ENCODE data around the gene FMNL2.

The FMNL2 gene

GRCh38 chr2:152564754-152565551, 230.0 kb downstream of the FMNL2 start:
- H3K4me1 Mint-ChIP-seq, result peaks cover 9 to 24% of the 10 kb centered on the region in 2 donors
- H3K27me3 Mint-ChIP-seq, result no peaks in the 10 kb centered on the region
- H3K9me3 Mint-ChIP-seq, result no peaks in the 10 kb centered on the region
- DNase-seq (no peak), ATAC-seq (replicated peaks) (peak; percentile 67 to 74)
- H3K4me3 Mint-ChIP-seq, result no peak overlapping the region
- H3K27ac Mint-ChIP-seq, result no peak overlapping the region
- H3K36me3 Mint-ChIP-seq, result peaks cover 0 to 7% of the 10 kb centered on the region in 2 donors

GRCh38 chr2:152565884-152566727, 231.1 kb downstream of the FMNL2 start:
- H3K27me3 Mint-ChIP-seq, result no peaks in the 10 kb centered on the region
- no peak overlapping the region for H3K4me3 Mint-ChIP-seq
- peaks cover 9 to 24% of the 10 kb centered on the region in 2 donors for H3K4me1 Mint-ChIP-seq
- no peak overlapping the region for H3K27ac Mint-ChIP-seq
- peaks cover 0 to 7% of the 10 kb centered on the region in 2 donors for H3K36me3 Mint-ChIP-seq
- peak; percentile 87 to 89 for ATAC-seq (replicated peaks)
- no peak for DNase-seq
- H3K9me3 Mint-ChIP-seq, result no peaks in the 10 kb centered on the region

GRCh38 chr2:152566728-152567069, 231.7 kb downstream of the FMNL2 start:
- DNase-seq, result no peak
- ATAC-seq (replicated peaks), result peak; percentile 66 to 69
- H3K4me3 Mint-ChIP-seq, result no peak overlapping the region
- no peak overlapping the region for H3K27ac Mint-ChIP-seq
- H3K27me3 Mint-ChIP-seq, result no peaks in the 10 kb centered on the region
- H3K36me3 Mint-ChIP-seq, result peaks cover 0 to 4% of the 10 kb centered on the region in 2 donors
- H3K9me3 Mint-ChIP-seq, result no peaks in the 10 kb centered on the region
- peaks cover 9 to 24% of the 10 kb centered on the region in 2 donors for H3K4me1 Mint-ChIP-seq

GRCh38 chr2:152568531-152568930, 233.6 kb downstream of the FMNL2 start:
- Mint-ChIP-seq H3K9me3 (no peaks in the 10 kb centered on the region), H3K4me1 (peaks cover 11 to 29% of the 10 kb centered on the region in 2 donors), H3K27ac (no peak overlapping the region), H3K36me3 (no peaks in the 10 kb centered on the region), H3K27me3 (no peaks in the 10 kb centered on the region), H3K4me3 (no peak overlapping the region)
- ATAC-seq (replicated peaks) (no peak), DNase-seq (no peak)

GRCh38 chr2:152569186-152569585, 234.2 kb downstream of the FMNL2 start:
- H3K27ac Mint-ChIP-seq, result no peak overlapping the region
- H3K4me3 Mint-ChIP-seq, result no peak overlapping the region
- DNase-seq (no peak), ATAC-seq (replicated peaks) (no peak)
- H3K27me3 Mint-ChIP-seq, result no peaks in the 10 kb centered on the region
- no peaks in the 10 kb centered on the region for H3K9me3 Mint-ChIP-seq
- H3K36me3 Mint-ChIP-seq, result no peaks in the 10 kb centered on the region
- H3K4me1 Mint-ChIP-seq, result peaks cover 11 to 29% of the 10 kb centered on the region in 2 donors

GRCh38 chr2:152571048-152571766, 236.2 kb downstream of the FMNL2 start:
- H3K4me3 Mint-ChIP-seq, result no peak overlapping the region

GRCh38 chr2:152572031-152572430, 237.1 kb downstream of the FMNL2 start:
- Mint-ChIP-seq H3K9me3 (no peaks in the 10 kb centered on the region), H3K27ac (no peak overlapping the region), H3K4me1 (peaks cover 3 to 9% of the 10 kb centered on the region in 2 donors), H3K36me3 (no peaks in the 10 kb centered on the region), H3K4me3 (no peak overlapping the region), H3K27me3 (no peaks in the 10 kb centered on the region)
- DNase-seq (no peak), ATAC-seq (replicated peaks) (no peak)

More at GRCh38 chr2:152571048-152571766, 236.2 kb downstream of the FMNL2 start:
- Mint-ChIP-seq H3K36me3 (no peaks in the 10 kb centered on the region), H3K27me3 (no peaks in the 10 kb centered on the region), H3K9me3 (no peaks in the 10 kb centered on the region), H3K27ac (no peak overlapping the region), H3K4me1 (peaks cover 7 to 17% of the 10 kb centered on the region in 2 donors)
- ATAC-seq (replicated peaks) (no peak), DNase-seq (no peak)

- Mint-ChIP-seq H3K4me1 (peaks cover 3 to 5% of the 10 kb centered on the region in 2 donors), H3K36me3 (no peaks in the 10 kb centered on the region), H3K27me3 (no peaks in the 10 kb centered on the region), H3K27ac (no peak overlapping the region), H3K4me3 (no peak overlapping the region), H3K9me3 (no peaks in the 10 kb centered on the region)
- DNase-seq, result peak; percentile 17
- peak; percentile 83 to 93 for ATAC-seq (replicated peaks)
Measured at GRCh38 chr2:152573168-152573567, 238.2 kb downstream of the FMNL2 start.

- DNase-seq, result no peak
- Mint-ChIP-seq H3K4me3 (no peak overlapping the region), H3K27ac (no peak overlapping the region), H3K36me3 (no peaks in the 10 kb centered on the region), H3K9me3 (no peaks in the 10 kb centered on the region), H3K27me3 (no peaks in the 10 kb centered on the region), H3K4me1 (peaks cover 3 to 5% of the 10 kb centered on the region in 2 donors)
- no peak for ATAC-seq (replicated peaks)
Measured at GRCh38 chr2:152577579-152577978, 242.6 kb downstream of the FMNL2 start.

GRCh38 chr2:152578573-152578972, 243.6 kb downstream of the FMNL2 start:
- no peaks in the 10 kb centered on the region for H3K36me3 Mint-ChIP-seq
- H3K4me1 Mint-ChIP-seq, result no peaks in the 10 kb centered on the region
- H3K9me3 Mint-ChIP-seq, result no peaks in the 10 kb centered on the region
- no peaks in the 10 kb centered on the region for H3K27me3 Mint-ChIP-seq
- no peak for DNase-seq
- H3K4me3 Mint-ChIP-seq, result no peak overlapping the region
- ATAC-seq (replicated peaks), result no peak
- no peak overlapping the region for H3K27ac Mint-ChIP-seq

- Mint-ChIP-seq H3K27ac (no peak overlapping the region), H3K9me3 (no peaks in the 10 kb centered on the region), H3K27me3 (no peaks in the 10 kb centered on the region), H3K36me3 (no peaks in the 10 kb centered on the region), H3K4me1 (no peaks in the 10 kb centered on the region), H3K4me3 (no peak overlapping the region)
- DNase-seq (no peak), ATAC-seq (replicated peaks) (no peak)
Measured at GRCh38 chr2:152580714-152581113, 245.7 kb downstream of the FMNL2 start.

GRCh38 chr2:152581360-152581759, 246.4 kb downstream of the FMNL2 start:
- ATAC-seq (replicated peaks) (no peak), DNase-seq (no peak)
- Mint-ChIP-seq H3K27me3 (no peaks in the 10 kb centered on the region), H3K27ac (no peak overlapping the region), H3K36me3 (no peaks in the 10 kb centered on the region), H3K4me3 (no peak overlapping the region), H3K4me1 (peaks cover 0 to 4% of the 10 kb centered on the region in 2 donors), H3K9me3 (no peaks in the 10 kb centered on the region)

GRCh38 chr2:152582081-152582480, 247.1 kb downstream of the FMNL2 start:
- H3K9me3 Mint-ChIP-seq, result no peaks in the 10 kb centered on the region
- H3K27me3 Mint-ChIP-seq, result no peaks in the 10 kb centered on the region
- H3K4me3 Mint-ChIP-seq, result no peak overlapping the region
- H3K27ac Mint-ChIP-seq, result no peak overlapping the region
- ATAC-seq (replicated peaks) (no peak), DNase-seq (no peak)
- H3K36me3 Mint-ChIP-seq, result no peaks in the 10 kb centered on the region
- H3K4me1 Mint-ChIP-seq, result peaks cover 0 to 5% of the 10 kb centered on the region in 2 donors

GRCh38 chr2:152583512-152584229, 248.7 kb downstream of the FMNL2 start:
- H3K27ac Mint-ChIP-seq, result no peak overlapping the region
- no peak for ATAC-seq (replicated peaks)

More at GRCh38 chr2:152583512-152584229, 248.7 kb downstream of the FMNL2 start:
- no peaks in the 10 kb centered on the region for H3K27me3 Mint-ChIP-seq
- peaks cover 0 to 8% of the 10 kb centered on the region in 2 donors for H3K4me1 Mint-ChIP-seq
- H3K36me3 Mint-ChIP-seq, result no peaks in the 10 kb centered on the region
- H3K4me3 Mint-ChIP-seq, result no peak overlapping the region
- no peaks in the 10 kb centered on the region for H3K9me3 Mint-ChIP-seq
- DNase-seq, result no peak
